Chondrocyte (in vitro differentiated cells): Measurements from ENCODE around the gene PAX5. TPM values are rescaled to one million over a fixed set of nuclear protein-coding genes. Genes with fewer than 3 reads are reported as not detected.

Experiments
- DNase-seq: peaks from one replicate; pipeline ENCODE4 v3.0.0; 2021; ENCODE audit warnings: mixed read lengths, low spot score
- H3K27ac Mint-ChIP-seq: one replicate; pipeline ENCODE4 v1.8.0; 2021; ENCODE audit warnings: mild to moderate bottlenecking, moderate library complexity, mixed read lengths; ENCODE audit not compliant: unreplicated experiment
- H3K27me3 Mint-ChIP-seq: 2 replicates; pipeline ENCODE4 v1.8.0; 2021; ENCODE audit warnings: low read depth, mixed read lengths
- H3K36me3 Mint-ChIP-seq: 2 replicates; pipeline ENCODE4 v1.8.0; 2021; ENCODE audit warnings: low read depth, mixed read lengths
- H3K4me1 Mint-ChIP-seq: 2 replicates; pipeline ENCODE4 v1.8.0; 2021; ENCODE audit warnings: low read depth, mild to moderate bottlenecking, mixed read lengths
- H3K4me3 Mint-ChIP-seq: one replicate; pipeline ENCODE4 v1.8.0; 2021; ENCODE audit warnings: mild to moderate bottlenecking, moderate library complexity, mixed read lengths; ENCODE audit not compliant: unreplicated experiment
- H3K9me3 Mint-ChIP-seq: 2 replicates; pipeline ENCODE4 v1.8.0; 2021; ENCODE audit warnings: low read depth, mixed read lengths
- total RNA-seq: library from RNA; stranded (reverse); gene quantifications from 3 replicates; pipeline ENCODE4 v1.2.1, GENCODE V29; 2021
- TF ChIP-seq, protein P1 (sequence below): fragments of 200-600 bp; sonication (generic); IDR thresholded peaks from 2 replicates; pipeline ENCODE4 v1.5.0; 2021; ENCODE audit warnings: antibody characterized with exemption, mild to moderate bottlenecking, moderate library complexity

PAX5 gene
- total RNA-seq, 1 donor from 2014 or later = not detected

DNA sequence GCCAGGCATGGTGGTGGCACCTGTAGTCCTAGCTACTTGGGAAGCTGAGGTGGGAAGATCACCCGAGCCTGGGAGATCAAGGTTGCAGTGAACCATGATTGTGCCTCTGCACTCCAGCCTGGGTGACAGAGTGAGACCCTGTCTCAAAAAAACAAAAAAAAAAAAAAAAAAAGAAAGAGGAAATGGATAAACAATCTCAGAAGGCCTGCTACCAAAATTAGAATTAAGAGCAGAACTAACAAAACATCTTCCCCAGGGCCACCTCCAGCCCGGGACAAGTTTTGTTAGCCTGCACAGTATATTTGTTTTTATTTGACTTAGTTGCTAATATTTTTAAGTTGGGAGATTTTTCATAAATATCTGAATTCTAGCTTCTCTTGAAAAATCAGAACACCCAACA lies 23.1 kb downstream of the PAX5 start:
- H3K36me3 Mint-ChIP-seq = no peaks in the 10 kb centered on the region

DNA sequence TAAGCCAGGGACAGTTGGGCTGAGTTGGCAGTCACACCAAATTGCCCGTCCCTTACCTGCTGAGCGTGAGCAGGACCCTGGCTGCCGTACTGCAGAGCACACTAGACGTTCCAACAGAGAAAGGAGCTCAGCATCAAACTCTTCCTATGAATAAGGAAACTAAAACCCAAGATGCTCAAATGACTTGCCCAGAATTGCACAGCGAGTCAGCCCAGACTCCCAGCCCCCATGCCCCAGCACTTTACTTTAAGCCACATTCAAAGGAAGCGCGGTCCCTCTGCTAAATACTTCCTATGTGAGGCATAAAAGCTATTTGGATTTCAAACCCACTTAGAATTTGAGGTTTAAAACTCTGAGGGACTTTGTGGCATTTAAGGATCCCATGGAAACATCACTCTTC lies 23.9 kb downstream of the PAX5 start:
- no peak overlapping the region for H3K4me3 Mint-ChIP-seq
- H3K27me3 Mint-ChIP-seq = peaks cover 72% of the 10 kb centered on the region
- TF ChIP-seq, protein P1, sequence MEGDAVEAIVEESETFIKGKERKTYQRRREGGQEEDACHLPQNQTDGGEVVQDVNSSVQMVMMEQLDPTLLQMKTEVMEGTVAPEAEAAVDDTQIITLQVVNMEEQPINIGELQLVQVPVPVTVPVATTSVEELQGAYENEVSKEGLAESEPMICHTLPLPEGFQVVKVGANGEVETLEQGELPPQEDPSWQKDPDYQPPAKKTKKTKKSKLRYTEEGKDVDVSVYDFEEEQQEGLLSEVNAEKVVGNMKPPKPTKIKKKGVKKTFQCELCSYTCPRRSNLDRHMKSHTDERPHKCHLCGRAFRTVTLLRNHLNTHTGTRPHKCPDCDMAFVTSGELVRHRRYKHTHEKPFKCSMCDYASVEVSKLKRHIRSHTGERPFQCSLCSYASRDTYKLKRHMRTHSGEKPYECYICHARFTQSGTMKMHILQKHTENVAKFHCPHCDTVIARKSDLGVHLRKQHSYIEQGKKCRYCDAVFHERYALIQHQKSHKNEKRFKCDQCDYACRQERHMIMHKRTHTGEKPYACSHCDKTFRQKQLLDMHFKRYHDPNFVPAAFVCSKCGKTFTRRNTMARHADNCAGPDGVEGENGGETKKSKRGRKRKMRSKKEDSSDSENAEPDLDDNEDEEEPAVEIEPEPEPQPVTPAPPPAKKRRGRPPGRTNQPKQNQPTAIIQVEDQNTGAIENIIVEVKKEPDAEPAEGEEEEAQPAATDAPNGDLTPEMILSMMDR = no peak
- no peaks in the 10 kb centered on the region for H3K36me3 Mint-ChIP-seq
- DNase-seq = no peak
- H3K27ac Mint-ChIP-seq = no peak overlapping the region
- no peaks in the 10 kb centered on the region for H3K9me3 Mint-ChIP-seq
- H3K4me1 Mint-ChIP-seq = no peaks in the 10 kb centered on the region

More for the DNA sequence above, 23.1 kb downstream of the PAX5 start:
- DNase-seq = no peak
- Mint-ChIP-seq H3K4me1 (no peaks in the 10 kb centered on the region), H3K27ac (no peak overlapping the region), H3K27me3 (peaks cover 68% of the 10 kb centered on the region), H3K9me3 (no peaks in the 10 kb centered on the region), H3K4me3 (no peak overlapping the region)
- TF ChIP-seq, protein P1 = no peak

DNA sequence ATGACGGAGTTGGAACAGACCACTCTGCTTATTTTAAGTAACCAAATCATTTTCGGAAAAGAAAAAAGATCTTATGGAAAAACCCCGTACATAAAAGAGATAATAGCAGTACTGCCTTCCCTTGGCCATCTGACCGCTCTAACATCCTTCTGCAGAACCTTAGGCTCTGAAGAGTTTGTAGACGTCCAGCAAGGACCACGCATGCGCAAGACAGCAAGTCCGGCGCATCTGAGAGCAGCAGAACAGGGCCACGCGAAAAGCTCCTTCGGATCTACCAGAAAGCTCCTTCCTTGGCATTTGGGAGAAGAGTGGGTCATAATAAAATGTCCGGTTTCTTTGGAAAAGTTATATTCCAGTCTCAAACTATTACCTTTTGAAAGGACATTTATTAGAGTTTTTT lies 26.8 kb downstream of the PAX5 start:
- TF ChIP-seq, protein P1 = no peak
- no peak overlapping the region for H3K27ac Mint-ChIP-seq
- no peaks in the 10 kb centered on the region for H3K4me1 Mint-ChIP-seq
- no peaks in the 10 kb centered on the region for H3K9me3 Mint-ChIP-seq
- H3K36me3 Mint-ChIP-seq = no peaks in the 10 kb centered on the region
- H3K4me3 Mint-ChIP-seq = no peak overlapping the region
- peaks cover 68% of the 10 kb centered on the region for H3K27me3 Mint-ChIP-seq
- DNase-seq = no peak

DNA sequence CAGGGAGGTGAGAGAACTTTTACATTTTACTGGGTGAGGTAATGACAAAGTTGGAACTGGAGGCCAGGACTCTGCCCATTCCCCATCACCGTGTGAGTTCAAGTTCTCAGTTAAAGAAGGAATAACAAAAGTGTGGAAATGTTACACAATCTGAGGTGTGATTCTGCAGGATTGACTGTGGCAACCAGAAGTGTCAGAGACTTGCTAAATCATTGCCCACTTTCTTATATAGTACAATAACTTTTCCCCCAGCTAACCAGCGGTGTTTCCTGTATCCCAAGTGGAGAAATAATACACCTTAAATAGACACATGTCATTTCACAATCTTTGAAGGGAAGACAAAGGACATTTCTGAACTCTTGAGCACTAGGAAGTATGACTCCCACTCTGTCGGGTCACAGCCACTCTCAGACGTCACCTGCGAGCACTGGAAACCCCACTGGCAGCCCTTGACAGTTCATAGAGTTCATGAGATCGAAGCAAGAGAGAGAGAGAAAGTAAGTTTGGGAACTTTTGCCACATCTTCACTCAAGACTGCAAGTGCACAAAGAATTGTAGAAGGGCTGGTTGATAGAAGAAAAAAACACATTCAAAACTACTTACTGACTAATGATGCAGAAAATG lies 28.4 kb downstream of the PAX5 start:
- Mint-ChIP-seq H3K9me3 (no peaks in the 10 kb centered on the region), H3K27me3 (peaks cover 60% of the 10 kb centered on the region), H3K27ac (no peak overlapping the region), H3K4me1 (no peaks in the 10 kb centered on the region), H3K36me3 (no peaks in the 10 kb centered on the region), H3K4me3 (no peak overlapping the region)
- TF ChIP-seq, protein P1 = no peak
- DNase-seq = no peak

DNA sequence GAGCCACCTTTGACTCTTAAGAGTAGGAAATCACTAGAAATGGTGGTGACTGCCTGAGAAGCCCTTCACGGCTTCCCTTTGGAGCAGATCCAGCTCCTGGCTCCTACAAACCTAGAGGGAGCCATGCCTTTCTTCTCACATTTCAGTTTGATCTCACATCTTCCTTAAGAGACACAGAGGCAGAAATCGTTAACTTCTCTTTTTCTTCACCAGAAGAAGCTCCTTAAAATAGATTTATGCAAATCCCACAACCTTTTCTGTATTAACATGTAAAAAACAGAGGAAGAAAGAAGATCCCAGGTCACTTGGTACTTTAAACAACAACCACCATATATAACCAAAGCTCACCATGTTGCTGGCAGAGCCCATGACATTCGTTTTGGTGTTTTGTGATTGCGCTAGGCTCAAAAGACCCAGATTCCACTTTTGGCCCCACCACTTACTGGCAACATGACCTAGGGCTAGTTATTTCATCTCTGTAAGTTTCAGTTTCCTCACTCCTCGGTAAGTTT lies 29.6 kb downstream of the PAX5 start:
- TF ChIP-seq, protein P1 = no peak
- Mint-ChIP-seq H3K9me3 (no peaks in the 10 kb centered on the region), H3K27me3 (peaks cover 58% of the 10 kb centered on the region), H3K4me1 (no peaks in the 10 kb centered on the region), H3K36me3 (no peaks in the 10 kb centered on the region), H3K27ac (no peak overlapping the region), H3K4me3 (no peak overlapping the region)
- DNase-seq = no peak
